ENCODE results near the gene NMRAL1.

The NMRAL1 gene

GRCh38 chr16:4474192-4474961, at the start of gene NMRAL1:
NMRAL1 (minus strand) TSS chr16:4474625; CDS start chr16:4474132, 493 bp downstream.
- no peak for DNase-seq

GRCh38 chr16:4523686-4524085, 49.3 kb upstream of the NMRAL1 start:
- no peak for DNase-seq

- DNase-seq = peak; percentile 28
Measured at GRCh38 chr16:4522051-4522581, 47.7 kb upstream of the NMRAL1 start.

GRCh38 chr16:4520913-4521312, 46.5 kb upstream of the NMRAL1 start:
- DNase-seq = no peak

GRCh38 chr16:4519274-4520058, 45.0 kb upstream of the NMRAL1 start:
- no peak for DNase-seq

GRCh38 chr16:4517812-4518680, 43.6 kb upstream of the NMRAL1 start:
- peak; percentile 1 for DNase-seq

- no peak for DNase-seq
Measured at GRCh38 chr16:4515611-4516233, 41.3 kb upstream of the NMRAL1 start.

- DNase-seq = no peak
Measured at GRCh38 chr16:4514606-4515005, 40.2 kb upstream of the NMRAL1 start.

GRCh38 chr16:4513881-4514280, 39.5 kb upstream of the NMRAL1 start:
- DNase-seq = no peak

GRCh38 chr16:4513086-4513860, 38.8 kb upstream of the NMRAL1 start:
- no peak for DNase-seq

- no peak for DNase-seq
Measured at GRCh38 chr16:4512473-4512872, 38.0 kb upstream of the NMRAL1 start.

- DNase-seq = peak; percentile 31
Measured at GRCh38 chr16:4511441-4512082, 37.1 kb upstream of the NMRAL1 start.

GRCh38 chr16:4510747-4511426, 36.5 kb upstream of the NMRAL1 start:
- no peak for DNase-seq

- DNase-seq = no peak
Measured at GRCh38 chr16:4510131-4510530, 35.7 kb upstream of the NMRAL1 start.

- DNase-seq = no peak
Measured at GRCh38 chr16:4509420-4509819, 35.0 kb upstream of the NMRAL1 start.

- DNase-seq = no peak
Measured at GRCh38 chr16:4508806-4509205, 34.4 kb upstream of the NMRAL1 start.

GRCh38 chr16:4507588-4508345, 33.3 kb upstream of the NMRAL1 start:
- no peak for DNase-seq

GRCh38 chr16:4506450-4506849, 32.0 kb upstream of the NMRAL1 start:
- DNase-seq = peak; percentile 38

GRCh38 chr16:4505356-4506147, 31.1 kb upstream of the NMRAL1 start:
- no peak for DNase-seq
